Measurements from ENCODE around the gene GDPD5. TPM values are rescaled to one million over a fixed set of nuclear protein-coding genes. Genes with fewer than 3 reads are reported as not detected.

The GDPD5 gene
- polyA plus RNA-seq, 2 of the 4 experiments (the other 2 are of a cell fraction), result 3.9 to 5.9 TPM

- TF ChIP-seq ATOH8 (CRISPR knock-in tag; IDR thresholded peaks at IDR 0.05; ENCODE audit: low read depth) (no peak), CHD2 (IDR thresholded peaks at IDR 0.05; ENCODE audit: low read length, partially characterized antibody) (no peak), RAD21 (conservative IDR thresholded peaks at IDR 0.05 in 1 of 2, IDR thresholded peaks at IDR 0.05 in 1 of 2) (no peak), MAX (IDR thresholded peaks at IDR 0.05) (no peak), RCOR1 (IDR thresholded peaks at IDR 0.05; ENCODE audit: low read depth, low read length) (no peak), NFE2L2 (conservative IDR thresholded peaks at IDR 0.05; ENCODE audit: low read length) (no peak)
These were observed 426 bp upstream of the GDPD5 start (continued) for GRCh38 chr11:75526192-75526541.

GRCh38 chr11:75524665-75525432 lies 892 bp downstream of the GDPD5 start:
- ATAC-seq, result peak; percentile 2 to 12; a peak in 2 of 6 replicates
- Histone ChIP-seq H3K4me1 (peaks cover 16% of the 10 kb centered on the region), H3K27ac (peak overlapping the region; percentile 95), H3K4me3 (peak overlapping the region; percentile 91), H3K4me2 (peak overlapping the region; percentile 88), H3K9me3 (no peaks in the 10 kb centered on the region)
- ChIA-PET POLR2A (interaction anchor here (1.0 to 1.1 kb wide), 2 partner anchors 25 to 117 kb away, joined by 4 read pairs; no protein-coding TSS in a partner anchor), CTCF (interaction anchor here (0.5 to 17.4 kb wide), 26 partner anchors 8 to 864 kb away, joined by 3 to 432 read pairs (median 3); no protein-coding TSS in a partner anchor)
- WGBS (ENCODE audit: missing lambda C conversion rate), result 25% methylated on average over 34 of the region's 51 CpGs
- no peak for FAIRE-seq
- TF ChIP-seq HOXB13 (CRISPR knock-in tag; IDR thresholded peaks at IDR 0.05; ENCODE audit: low read depth) (no peak), ZFP36 (IDR thresholded peaks at IDR 0.05; ENCODE audit: borderline replicate concordance, partially characterized antibody) (no peak), JUN (IDR thresholded peaks at IDR 0.05) (no peak), GATA3 (IDR thresholded peaks at IDR 0.05; ENCODE audit: borderline replicate concordance) (no peak), CTCF (IDR thresholded peaks at IDR 0.05) (no peak), CBX8 (IDR thresholded peaks at IDR 0.05) (no peak), CHD2 (IDR thresholded peaks at IDR 0.05; ENCODE audit: low read length, partially characterized antibody) (no peak), MYC (IDR thresholded peaks at IDR 0.05; ENCODE audit: borderline replicate concordance, low read length) (no peak), JUNB (IDR thresholded peaks at IDR 0.05) (no peak), CEBPB (IDR thresholded peaks at IDR 0.05) (no peak), ZC3H11A (IDR thresholded peaks at IDR 0.05) (no peak), USF2 (IDR thresholded peaks at IDR 0.05) (no peak), HES2 (IDR thresholded peaks at IDR 0.05) (no peak)
- peak in 1 of 2 experiments; percentile 28 for DNase-seq (ENCODE audit: low read depth in 1 of 2, low spot score in 1 of 2)

GRCh38 chr11:75523811-75524664 lies 1.7 kb downstream of the GDPD5 start:
- Histone ChIP-seq H3K4me3 (0 out of 3 replicates have a peak overlapping the region, but pooled peaks have one; percentile 91), H3K9me3 (no peaks in the 10 kb centered on the region), H3K27ac (no peak overlapping the region; a peak in 1 of 6 replicates), H3K4me2 (peak overlapping the region; percentile 88), H3K4me1 (peaks cover 16% of the 10 kb centered on the region)
- no peak for TF ChIP-seq ELK1 (IDR thresholded peaks at IDR 0.05; ENCODE audit: low read depth, low read length)
- ATAC-seq, result no peak
- CTCF ChIA-PET, result interaction anchor here (0.6 to 17.4 kb wide), 14 partner anchors 7 to 834 kb away, joined by 3 to 432 read pairs (median 4); no protein-coding TSS in a partner anchor
- FAIRE-seq, result no peak
- no peak for DNase-seq (ENCODE audit: low read depth in 1 of 2, low spot score in 1 of 2)
- WGBS (ENCODE audit: missing lambda C conversion rate), result 79% methylated on average over 10 of the region's 10 CpGs
- POLR2A ChIA-PET, result no interaction called here
